Ramos (cell line): ENCODE data around the gene DIS3L2.
"Not testable (repeated sequence)": the region's sequence is repeated elsewhere in the genome, so short reads cannot be mapped to it uniquely, and the experiment has no call there.

Experiments
- in situ Hi-C: fragments of 300-500 bp; cut with MboI; formaldehyde crosslinking; loops from one replicate; pipeline ENCODE4 v1.14.3; 2022; ENCODE audit warnings: low sequenced_read_pairs; ENCODE audit not compliant: unreplicated experiment

The DIS3L2 gene

GRCh38 chr2:232325324-232326273, 364.1 kb downstream of the DIS3L2 start:
- in situ Hi-C loops, result loop anchor here (5.0 kb wide), 1 partner anchor 418 kb away; no protein-coding TSS in a partner anchor

GRCh38 chr2:232326274-232327104, 365.0 kb downstream of the DIS3L2 start:
- in situ Hi-C loops, result loop anchor here (5.0 kb wide), 1 partner anchor 419 kb away; no protein-coding TSS in a partner anchor

GRCh38 chr2:232327105-232328031, 365.9 kb downstream of the DIS3L2 start:
- in situ Hi-C loops, result loop anchor here (5.0 kb wide), 1 partner anchor 420 kb away; no protein-coding TSS in a partner anchor

- in situ Hi-C loops, result loop anchor here (5.0 kb wide), 1 partner anchor 421 kb away; no protein-coding TSS in a partner anchor
Measured at GRCh38 chr2:232328032-232328422, 366.5 kb downstream of the DIS3L2 start.

- in situ Hi-C loops, result loop anchor here (5.0 kb wide), 1 partner anchor 421 kb away; no protein-coding TSS in a partner anchor
Measured at GRCh38 chr2:232328516-232329460, 367.3 kb downstream of the DIS3L2 start.

GRCh38 chr2:232329716-232330067, 368.2 kb downstream of the DIS3L2 start:
- in situ Hi-C loops, result loop anchor here (5.0 kb wide), 1 partner anchor 422 kb away; no protein-coding TSS in a partner anchor

- in situ Hi-C loops, result no loop called here
Measured at GRCh38 chr2:232330068-232330999, 368.8 kb downstream of the DIS3L2 start.

GRCh38 chr2:232331061-232331460, 369.5 kb downstream of the DIS3L2 start:
- in situ Hi-C loops, result not testable (repeated sequence)

- in situ Hi-C loops, result not testable (repeated sequence)
Measured at GRCh38 chr2:232331641-232332040, 370.1 kb downstream of the DIS3L2 start.

GRCh38 chr2:232332244-232332939, 370.9 kb downstream of the DIS3L2 start:
- in situ Hi-C loops, result not testable (repeated sequence)

GRCh38 chr2:232332940-232333259, 371.4 kb downstream of the DIS3L2 start:
- in situ Hi-C loops, result no loop called here

- in situ Hi-C loops, result no loop called here
Measured at GRCh38 chr2:232333361-232334135, 372.0 kb downstream of the DIS3L2 start.

- in situ Hi-C loops, result not testable (repeated sequence)
Measured at GRCh38 chr2:232334136-232334884, 372.8 kb downstream of the DIS3L2 start.

- in situ Hi-C loops, result not testable (repeated sequence)
Measured at GRCh38 chr2:232334885-232335205, 373.3 kb downstream of the DIS3L2 start.

GRCh38 chr2:232335206-232335858, 373.8 kb downstream of the DIS3L2 start:
- in situ Hi-C loops, result not testable (repeated sequence)
